Smooth muscle cell (in vitro differentiated cells): ENCODE data around the gene RHO. TPM values are rescaled to one million over a fixed set of nuclear protein-coding genes. Genes with fewer than 3 reads are reported as not detected.

Source experiments
- DNase-seq: peaks from one replicate; lab custom pipeline; 2025; ENCODE audit not compliant: unreplicated experiment; lab: John Stamatoyannopoulos, UW
- H2AFZ ChIP-seq: fragments of 200-600 bp; sonication (generic); 2 replicates; pipeline ENCODE4 v1.6.0; 2016; ENCODE audit warnings: antibody characterized with exemption, low read depth, mild to moderate bottlenecking
- H3F3A ChIP-seq: fragments of 200-600 bp; sonication (generic); 2 replicates; pipeline ENCODE4 v1.6.0; 2017; ENCODE audit warnings: antibody characterized with exemption, low read depth
- H3K27ac ChIP-seq: fragments of 200-600 bp; sonication (generic); 2 replicates; pipeline ENCODE4 v1.5.1; 2016; ENCODE audit warnings: low read depth, mild to moderate bottlenecking
- H3K27me3 ChIP-seq: fragments of 200-600 bp; sonication (generic); 2 replicates; pipeline ENCODE4 v1.6.1; 2016; ENCODE audit warnings: low read depth, mild to moderate bottlenecking
- H3K36me3 ChIP-seq: fragments of 200-600 bp; sonication (generic); 2 replicates; pipeline ENCODE4 v1.5.1; 2016; ENCODE audit warnings: low read depth
- H3K4me1 ChIP-seq: fragments of 200-600 bp; sonication (generic); 2 replicates; pipeline ENCODE4 v1.5.1; 2016; ENCODE audit warnings: low read depth
- H3K4me2 ChIP-seq: fragments of 200-600 bp; sonication (generic); 2 replicates; pipeline ENCODE4 v1.6.0; 2016; ENCODE audit warnings: mild to moderate bottlenecking
- H3K4me3 ChIP-seq: fragments of 200-600 bp; sonication (generic); 2 replicates; pipeline ENCODE4 v1.5.1; 2016; ENCODE audit warnings: mild to moderate bottlenecking
- H3K79me2 ChIP-seq: fragments of 200-600 bp; sonication (generic); 2 replicates; pipeline ENCODE4 v1.6.0; 2016; ENCODE audit warnings: low read depth, mild to moderate bottlenecking
- H3K9ac ChIP-seq: fragments of 200-600 bp; sonication (generic); 2 replicates; pipeline ENCODE4 v1.6.0; 2016; ENCODE audit warnings: low read depth
- H3K9me3 ChIP-seq: fragments of 200-600 bp; sonication (generic); replicated peaks from 2 replicates; pipeline ENCODE4 v1.5.1; 2016; ENCODE audit warnings: low read depth
- H4K20me1 ChIP-seq: fragments of 200-600 bp; sonication (generic); 2 replicates; pipeline ENCODE4 v1.6.0; 2016; ENCODE audit warnings: low read depth
- WGBS: methylation state at CpG from one replicate; pipeline ENCODE4 v1.1.7; 2016; ENCODE audit warnings: low lambda C conversion rate; 5-methylcytosine and 5-hydroxymethylcytosine counted together
- polyA plus RNA-seq: library from polyadenylated mRNA; unstranded; fragments of >200 nt; fragmentation: Nextera tagmentation; extraction: Ambion mirVana; gene quantifications from 2 replicates; pipeline ENCODE4 v1.2.1, GENCODE V29; 2016
- total RNA-seq: library from RNA; depleted of rRNA; stranded (reverse); fragments of >200 nt; gene quantifications from 2 replicates; pipeline ENCODE4 v1.2.3, GENCODE V29; 2014
- TF ChIP-seq, protein P1 (sequence below): fragments of 200-600 bp; sonication (generic); IDR thresholded peaks from 2 replicates; pipeline ENCODE4 v1.5.1; 2017; ENCODE audit warnings: borderline replicate concordance, mild to moderate bottlenecking, antibody characterized with exemption; ENCODE audit not compliant: insufficient read depth, poor library complexity, severe bottlenecking

The RHO gene
- total and polyA plus RNA-seq, 2 experiments from 2014 or later: 0.63 TPM; not detected in 1

DNA sequence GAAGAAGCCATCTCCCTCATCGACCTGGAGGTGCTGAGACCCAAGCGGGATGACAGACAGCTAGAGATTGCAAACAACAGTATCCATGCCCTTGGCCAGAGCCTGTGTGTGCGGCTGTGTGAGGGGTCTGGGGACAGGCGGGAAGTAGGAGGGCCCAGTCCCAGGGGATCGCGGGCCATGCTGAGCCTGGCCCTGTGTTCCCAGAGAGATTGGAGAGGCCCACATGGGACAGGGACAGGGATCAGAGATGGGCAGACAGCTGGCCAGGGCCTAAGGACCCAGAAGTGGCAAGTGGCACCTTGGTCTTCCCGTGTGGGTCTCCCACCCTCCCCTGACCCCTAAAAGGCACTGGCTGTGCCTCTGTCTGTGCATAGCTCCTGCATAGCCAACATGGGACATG is 10.9 kb upstream of the RHO start:
- TF ChIP-seq, protein P1, sequence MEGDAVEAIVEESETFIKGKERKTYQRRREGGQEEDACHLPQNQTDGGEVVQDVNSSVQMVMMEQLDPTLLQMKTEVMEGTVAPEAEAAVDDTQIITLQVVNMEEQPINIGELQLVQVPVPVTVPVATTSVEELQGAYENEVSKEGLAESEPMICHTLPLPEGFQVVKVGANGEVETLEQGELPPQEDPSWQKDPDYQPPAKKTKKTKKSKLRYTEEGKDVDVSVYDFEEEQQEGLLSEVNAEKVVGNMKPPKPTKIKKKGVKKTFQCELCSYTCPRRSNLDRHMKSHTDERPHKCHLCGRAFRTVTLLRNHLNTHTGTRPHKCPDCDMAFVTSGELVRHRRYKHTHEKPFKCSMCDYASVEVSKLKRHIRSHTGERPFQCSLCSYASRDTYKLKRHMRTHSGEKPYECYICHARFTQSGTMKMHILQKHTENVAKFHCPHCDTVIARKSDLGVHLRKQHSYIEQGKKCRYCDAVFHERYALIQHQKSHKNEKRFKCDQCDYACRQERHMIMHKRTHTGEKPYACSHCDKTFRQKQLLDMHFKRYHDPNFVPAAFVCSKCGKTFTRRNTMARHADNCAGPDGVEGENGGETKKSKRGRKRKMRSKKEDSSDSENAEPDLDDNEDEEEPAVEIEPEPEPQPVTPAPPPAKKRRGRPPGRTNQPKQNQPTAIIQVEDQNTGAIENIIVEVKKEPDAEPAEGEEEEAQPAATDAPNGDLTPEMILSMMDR: no peak
- Histone ChIP-seq H3K36me3 (no peaks in the 10 kb centered on the region), H3K9me3 (no peaks in the 10 kb centered on the region)

DNA sequence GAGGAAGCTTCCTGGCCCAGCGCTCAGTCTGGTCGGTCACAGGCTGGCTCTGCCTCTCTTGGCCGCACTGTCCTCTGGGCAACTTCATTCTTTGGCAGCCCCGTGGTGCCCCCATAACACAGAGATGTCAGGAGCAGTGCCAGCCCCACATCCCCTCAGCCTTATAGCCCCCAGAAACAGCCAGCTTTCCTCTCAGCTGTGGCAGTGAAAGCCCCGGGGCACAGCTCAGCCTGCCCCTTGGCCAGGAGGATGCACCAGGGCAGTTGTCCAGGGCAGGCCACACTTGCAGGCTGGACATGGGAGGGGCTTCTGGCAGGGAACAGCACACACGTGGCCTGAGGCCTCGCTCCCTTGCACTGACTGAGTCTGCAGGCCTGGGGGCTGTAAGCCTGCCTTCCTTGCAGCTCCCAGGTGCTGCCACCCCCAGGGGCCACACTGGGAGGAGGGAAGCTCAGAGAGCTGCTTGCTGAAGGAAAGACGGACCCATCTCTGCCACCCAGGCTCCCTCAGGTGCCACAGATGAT is 10.3 kb upstream of the RHO start:
- no peak overlapping the region for H3K9ac ChIP-seq
- no peaks in the 10 kb centered on the region for H3K4me1 ChIP-seq
- no peaks in the 10 kb centered on the region for H3K27me3 ChIP-seq
- no peak overlapping the region for H3K27ac ChIP-seq
- no peaks in the 10 kb centered on the region for H3K36me3 ChIP-seq
- no peaks in the 10 kb centered on the region for H3F3A ChIP-seq
- no peak overlapping the region for H2AFZ ChIP-seq
- no peak for DNase-seq
- no peaks in the 10 kb centered on the region for H3K9me3 ChIP-seq
- 96% methylated on average over 8 of the region's 8 CpGs for WGBS
- TF ChIP-seq, protein P1: no peak
- H3K79me2 ChIP-seq: no peaks in the 10 kb centered on the region
- no peaks in the 10 kb centered on the region for H4K20me1 ChIP-seq
- H3K4me3 ChIP-seq: no peak overlapping the region
- no peak overlapping the region for H3K4me2 ChIP-seq

More for the DNA sequence above, 10.9 kb upstream of the RHO start:
- no peak overlapping the region for H3K9ac ChIP-seq
- no peaks in the 10 kb centered on the region for H3K27me3 ChIP-seq
- 89% methylated on average over 7 of the region's 7 CpGs for WGBS
- H3F3A ChIP-seq: no peaks in the 10 kb centered on the region
- no peak overlapping the region for H2AFZ ChIP-seq
- H3K79me2 ChIP-seq: no peaks in the 10 kb centered on the region
- H3K27ac ChIP-seq: no peak overlapping the region
- H3K4me1 ChIP-seq: no peaks in the 10 kb centered on the region
- DNase-seq: no peak
- no peaks in the 10 kb centered on the region for H4K20me1 ChIP-seq
- no peak overlapping the region for H3K4me3 ChIP-seq
- no peak overlapping the region for H3K4me2 ChIP-seq

DNA sequence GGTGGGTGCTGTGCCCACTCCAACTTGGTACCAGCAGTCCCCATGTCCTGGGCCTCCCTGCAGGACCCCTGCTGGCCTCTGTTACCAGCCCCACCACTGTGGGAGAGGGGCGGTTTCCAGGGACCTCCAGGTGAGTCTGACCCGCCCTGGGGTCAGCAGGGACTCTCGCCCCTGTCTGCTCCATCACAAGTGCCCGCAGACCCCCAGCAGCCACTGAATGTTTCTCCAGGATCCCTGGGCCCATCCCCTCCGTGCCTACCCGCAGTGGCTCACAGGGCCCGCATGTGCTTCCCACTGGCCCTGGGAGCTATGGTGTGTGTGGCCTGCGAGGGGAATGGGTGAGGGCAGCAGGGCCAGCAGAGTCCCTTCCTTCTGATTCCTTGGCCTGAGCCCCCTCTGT is 9.9 kb upstream of the RHO start:
- 99% methylated on average over 8 of the region's 8 CpGs for WGBS
- Histone ChIP-seq H3K4me3 (no peak overlapping the region), H3K4me1 (no peaks in the 10 kb centered on the region), H3K9ac (no peak overlapping the region), H3K27ac (no peak overlapping the region), H3K36me3 (no peaks in the 10 kb centered on the region), H3K9me3 (no peaks in the 10 kb centered on the region), H3K27me3 (no peaks in the 10 kb centered on the region), H3K79me2 (no peaks in the 10 kb centered on the region), H2AFZ (no peak overlapping the region), H4K20me1 (no peaks in the 10 kb centered on the region), H3F3A (no peaks in the 10 kb centered on the region), H3K4me2 (no peak overlapping the region)
- no peak for DNase-seq
- TF ChIP-seq, protein P1: no peak

DNA sequence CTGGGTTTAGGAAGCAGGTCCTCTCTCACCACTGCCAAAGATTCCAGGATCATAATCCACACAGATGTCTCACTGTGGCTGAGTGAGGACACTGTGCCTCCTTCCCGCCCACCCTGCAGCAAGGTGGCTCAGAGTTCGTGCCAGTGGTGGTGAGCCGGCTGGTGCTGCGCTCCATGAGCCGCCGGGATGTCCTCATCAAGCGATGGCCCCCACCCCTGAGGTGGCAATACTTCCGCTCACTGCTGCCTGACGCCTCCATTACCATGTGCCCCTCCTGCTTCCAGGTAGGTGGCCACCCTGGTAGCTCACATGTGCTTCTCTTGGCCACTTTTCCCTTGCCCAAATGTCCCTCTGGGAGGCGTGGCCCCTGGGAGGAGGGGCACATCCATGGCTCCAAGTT is 9.0 kb upstream of the RHO start:
- Histone ChIP-seq H3K27ac (no peak overlapping the region), H3K9me3 (no peaks in the 10 kb centered on the region), H3K36me3 (no peaks in the 10 kb centered on the region), H3F3A (no peaks in the 10 kb centered on the region), H3K79me2 (no peaks in the 10 kb centered on the region), H2AFZ (no peak overlapping the region), H3K4me3 (no peak overlapping the region), H3K4me1 (no peaks in the 10 kb centered on the region), H4K20me1 (no peaks in the 10 kb centered on the region), H3K9ac (no peak overlapping the region), H3K27me3 (no peaks in the 10 kb centered on the region), H3K4me2 (no peak overlapping the region)
- no peak for DNase-seq
- WGBS: 94% methylated on average over 10 of the region's 10 CpGs
- TF ChIP-seq, protein P1: no peak
